ENCODE measurements around the gene SMG1.

DNA sequence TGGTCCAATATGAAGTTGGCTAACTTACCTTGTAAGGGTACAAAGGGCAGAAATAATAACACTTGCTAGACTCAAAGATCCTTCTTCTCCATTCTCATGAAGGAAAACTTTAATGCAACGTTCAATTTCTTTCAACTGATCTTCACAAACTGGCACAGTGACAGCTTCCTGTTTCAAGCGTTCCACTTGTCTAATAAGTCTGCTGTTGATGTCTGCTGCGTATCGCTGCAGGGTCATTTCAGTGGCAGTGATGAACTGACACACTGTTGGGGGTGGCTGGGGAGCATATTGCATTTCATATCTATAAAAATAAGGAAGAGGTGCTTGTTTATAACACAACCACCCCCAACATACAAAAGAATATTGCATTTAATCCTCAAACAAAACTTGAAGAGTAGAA, 91.3 kb downstream of the SMG1 start:
- TF ChIP-seq, protein P1, sequence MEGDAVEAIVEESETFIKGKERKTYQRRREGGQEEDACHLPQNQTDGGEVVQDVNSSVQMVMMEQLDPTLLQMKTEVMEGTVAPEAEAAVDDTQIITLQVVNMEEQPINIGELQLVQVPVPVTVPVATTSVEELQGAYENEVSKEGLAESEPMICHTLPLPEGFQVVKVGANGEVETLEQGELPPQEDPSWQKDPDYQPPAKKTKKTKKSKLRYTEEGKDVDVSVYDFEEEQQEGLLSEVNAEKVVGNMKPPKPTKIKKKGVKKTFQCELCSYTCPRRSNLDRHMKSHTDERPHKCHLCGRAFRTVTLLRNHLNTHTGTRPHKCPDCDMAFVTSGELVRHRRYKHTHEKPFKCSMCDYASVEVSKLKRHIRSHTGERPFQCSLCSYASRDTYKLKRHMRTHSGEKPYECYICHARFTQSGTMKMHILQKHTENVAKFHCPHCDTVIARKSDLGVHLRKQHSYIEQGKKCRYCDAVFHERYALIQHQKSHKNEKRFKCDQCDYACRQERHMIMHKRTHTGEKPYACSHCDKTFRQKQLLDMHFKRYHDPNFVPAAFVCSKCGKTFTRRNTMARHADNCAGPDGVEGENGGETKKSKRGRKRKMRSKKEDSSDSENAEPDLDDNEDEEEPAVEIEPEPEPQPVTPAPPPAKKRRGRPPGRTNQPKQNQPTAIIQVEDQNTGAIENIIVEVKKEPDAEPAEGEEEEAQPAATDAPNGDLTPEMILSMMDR (IDR thresholded peaks at IDR 0.05; ENCODE audit: borderline replicate concordance, extremely low read depth, low read length, poor library complexity, severe bottlenecking), result no peak
- no peak for TF ChIP-seq EZH2 (IDR thresholded peaks at IDR 0.05; ENCODE audit: borderline replicate concordance, low read depth, low read length, severe bottlenecking)

All from DND-41 (cell line).